SK-N-SH treated with all-trans-retinoic acid at 6 μM for 48 hours (cell line): ENCODE measurements around the gene INTS14.

Experiments
- PATZ1 ChIP-seq: fragments of 250-450 bp; sonication (Bioruptor Pico); IDR thresholded peaks from 2 replicates; pipeline ENCODE4 v1.8.0; 2020; ENCODE audit warnings: mild to moderate bottlenecking, moderate library complexity, borderline replicate concordance
- PPARA ChIP-seq: fragments of 250-450 bp; sonication (Bioruptor Pico); IDR thresholded peaks from 2 replicates; pipeline ENCODE4 v1.5.0; 2020; ENCODE audit warnings: mild to moderate bottlenecking, borderline replicate concordance
- ZNF565 ChIP-seq: fragments of 450-650 bp; formaldehyde crosslinking; conservative IDR thresholded peaks from 2 replicates; pipeline ENCODE4 v1.5.0; 2020; ENCODE audit warnings: low read depth, mild to moderate bottlenecking, moderate library complexity
- TF ChIP-seq, protein P1 (sequence below): fragments of 250-450 bp; sonication (Bioruptor Pico); IDR thresholded peaks from 2 replicates; pipeline ENCODE4 v1.8.0; 2021; ENCODE audit warnings: low read depth, mild to moderate bottlenecking, moderate library complexity, borderline replicate concordance

- TF ChIP-seq PPARA (CRISPR knock-in tag) (no peak), ZNF565 (CRISPR knock-in tag) (no peak), PATZ1 (no peak)
- TF ChIP-seq, protein P1, sequence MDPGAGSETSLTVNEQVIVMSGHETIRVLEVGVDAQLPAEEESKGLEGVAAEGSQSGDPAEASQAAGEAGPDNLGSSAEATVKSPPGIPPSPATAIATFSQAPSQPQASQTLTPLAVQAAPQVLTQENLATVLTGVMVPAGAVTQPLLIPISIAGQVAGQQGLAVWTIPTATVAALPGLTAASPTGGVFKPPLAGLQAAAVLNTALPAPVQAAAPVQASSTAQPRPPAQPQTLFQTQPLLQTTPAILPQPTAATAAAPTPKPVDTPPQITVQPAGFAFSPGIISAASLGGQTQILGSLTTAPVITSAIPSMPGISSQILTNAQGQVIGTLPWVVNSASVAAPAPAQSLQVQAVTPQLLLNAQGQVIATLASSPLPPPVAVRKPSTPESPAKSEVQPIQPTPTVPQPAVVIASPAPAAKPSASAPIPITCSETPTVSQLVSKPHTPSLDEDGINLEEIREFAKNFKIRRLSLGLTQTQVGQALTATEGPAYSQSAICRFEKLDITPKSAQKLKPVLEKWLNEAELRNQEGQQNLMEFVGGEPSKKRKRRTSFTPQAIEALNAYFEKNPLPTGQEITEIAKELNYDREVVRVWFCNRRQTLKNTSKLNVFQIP = no peak
Observed at GRCh38 chr15:65612949-65613744, 2.2 kb upstream of the INTS14 start.
